Measurements from ENCODE around the gene NUDT4.
"Not testable (repeated sequence)": the region's sequence is repeated elsewhere in the genome, so short reads cannot be mapped to it uniquely, and the experiment has no call there.

Gene NUDT4

DNA sequence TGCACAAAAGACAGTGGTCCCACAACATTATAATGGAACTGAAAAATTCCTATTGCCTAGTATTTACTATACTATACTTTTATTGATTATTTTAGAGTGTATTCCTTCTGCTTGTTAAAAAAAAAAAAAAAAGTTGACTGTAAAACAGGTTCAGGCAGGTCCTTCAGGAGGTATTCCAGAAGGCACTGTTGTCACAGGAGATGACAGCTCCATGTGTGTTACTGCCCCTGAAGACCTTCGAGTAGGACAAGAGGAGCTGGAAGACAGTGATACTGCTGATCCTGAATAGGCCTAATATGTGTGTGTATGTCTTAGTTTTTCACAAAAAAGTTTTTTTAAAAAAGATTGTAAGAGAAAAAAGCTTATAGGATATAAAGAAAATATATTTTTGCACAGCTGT, 51.7 kb downstream of the NUDT4 start:
- Histone ChIP-seq H3K9ac (ENCODE audit: low read length) (no peak overlapping the region), H3K4ac (ENCODE audit: low read depth, low read length) (no peak overlapping the region), H3K79me1 (ENCODE audit: low read length) (no peaks in the 10 kb centered on the region), H3K4me1 (ENCODE audit: control insufficient read depth in 1 of 2, insufficient read depth in 2 of 2, low read length in 2 of 2) (peaks cover 2 to 3% of the 10 kb centered on the region in 2 experiments), H2BK5ac (ENCODE audit: low read depth, low read length, poor library complexity) (no peak overlapping the region), H3K27ac (ENCODE audit: low read depth, low read length) (no peak overlapping the region), H3K36me3 (ENCODE audit: control insufficient read depth in 1 of 2, insufficient read depth in 2 of 2, low read length in 2 of 2) (no peaks in the 10 kb centered on the region), H2AK5ac (ENCODE audit: low read length) (no peak overlapping the region), H4K8ac (ENCODE audit: low read depth, low read length) (no peak overlapping the region), H3K23ac (ENCODE audit: low read length) (no peak overlapping the region), H3K18ac (ENCODE audit: low read length) (no peak overlapping the region), H2BK12ac (ENCODE audit: low read length) (no peak overlapping the region), H4K12ac (ENCODE audit: low read depth, low read length) (no peak overlapping the region), H4K91ac (ENCODE audit: low read depth, low read length) (no peak overlapping the region), H3K79me2 (ENCODE audit: control insufficient read depth, insufficient read depth, low read length, poor library complexity) (peaks cover 16% of the 10 kb centered on the region), H3K9me3 (ENCODE audit: insufficient read depth, low read depth, low read length) (no peaks in the 10 kb centered on the region), H2BK120ac (ENCODE audit: insufficient read depth, low read length, poor library complexity) (no peak overlapping the region), H2AFZ (ENCODE audit: insufficient read depth, low read length, poor library complexity) (no peak overlapping the region), H3K4me3 (ENCODE audit: low read depth, low read length) (no peak overlapping the region), H3K14ac (ENCODE audit: low read length) (no peak overlapping the region), H3K4me2 (ENCODE audit: low read length) (no peak overlapping the region), H3K27me3 (ENCODE audit: insufficient read depth, low read length) (no peaks in the 10 kb centered on the region)
- DNase-seq: no peak
- WGBS (ENCODE audit: extremely low coverage, insufficient coverage, insufficient read length): no CpG with 5 or more reads among the region's 1 CpG

DNA sequence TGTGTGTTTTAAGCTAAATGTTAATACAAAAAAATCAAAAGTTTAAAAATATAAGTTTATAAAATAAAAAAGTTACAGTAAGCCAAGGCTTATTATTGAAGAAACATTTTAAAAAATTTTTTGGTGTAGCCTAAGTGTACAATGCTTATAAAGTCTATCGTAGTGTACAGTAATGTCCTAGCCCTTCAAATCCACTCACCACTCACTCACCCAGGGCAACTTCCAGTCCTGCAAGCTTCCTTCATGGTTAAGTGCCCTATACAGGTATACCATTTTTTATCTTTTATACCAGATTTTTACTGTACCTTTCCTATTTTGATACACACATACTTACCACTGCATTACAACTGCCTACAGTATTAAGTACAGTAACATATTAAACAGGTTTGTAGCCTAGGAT, 52.1 kb downstream of the NUDT4 start:
- Histone ChIP-seq H2BK5ac (ENCODE audit: low read depth, low read length, poor library complexity) (no peak overlapping the region), H2AFZ (ENCODE audit: insufficient read depth, low read length, poor library complexity) (no peak overlapping the region), H3K27me3 (ENCODE audit: insufficient read depth, low read length) (no peaks in the 10 kb centered on the region), H3K9me3 (ENCODE audit: insufficient read depth, low read depth, low read length) (no peaks in the 10 kb centered on the region), H3K27ac (ENCODE audit: low read depth, low read length) (no peak overlapping the region), H3K9ac (ENCODE audit: low read length) (no peak overlapping the region), H2BK120ac (ENCODE audit: insufficient read depth, low read length, poor library complexity) (no peak overlapping the region), H3K79me1 (ENCODE audit: low read length) (no peaks in the 10 kb centered on the region), H4K91ac (ENCODE audit: low read depth, low read length) (no peak overlapping the region), H2AK5ac (ENCODE audit: low read length) (no peak overlapping the region), H3K4me3 (ENCODE audit: low read depth, low read length) (no peak overlapping the region), H3K4ac (ENCODE audit: low read depth, low read length) (peak overlapping the region; percentile 84), H3K4me2 (ENCODE audit: low read length) (no peak overlapping the region), H3K79me2 (ENCODE audit: control insufficient read depth, insufficient read depth, low read length, poor library complexity) (peaks cover 17% of the 10 kb centered on the region), H4K12ac (ENCODE audit: low read depth, low read length) (no peak overlapping the region), H3K23ac (ENCODE audit: low read length) (no peak overlapping the region), H2BK12ac (ENCODE audit: low read length) (no peak overlapping the region), H3K36me3 (ENCODE audit: control insufficient read depth in 1 of 2, insufficient read depth in 2 of 2, low read length in 2 of 2) (no peaks in the 10 kb centered on the region), H3K4me1 (ENCODE audit: control insufficient read depth in 1 of 2, insufficient read depth in 2 of 2, low read length in 2 of 2) (peaks cover 2 to 3% of the 10 kb centered on the region in 2 experiments), H3K14ac (ENCODE audit: low read length) (no peak overlapping the region), H4K8ac (ENCODE audit: low read depth, low read length) (no peak overlapping the region), H3K18ac (ENCODE audit: low read length) (no peak overlapping the region)
- no peak for DNase-seq
- WGBS (ENCODE audit: extremely low coverage, insufficient coverage, insufficient read length): no CpG with 5 or more reads among the region's 1 CpG

DNA sequence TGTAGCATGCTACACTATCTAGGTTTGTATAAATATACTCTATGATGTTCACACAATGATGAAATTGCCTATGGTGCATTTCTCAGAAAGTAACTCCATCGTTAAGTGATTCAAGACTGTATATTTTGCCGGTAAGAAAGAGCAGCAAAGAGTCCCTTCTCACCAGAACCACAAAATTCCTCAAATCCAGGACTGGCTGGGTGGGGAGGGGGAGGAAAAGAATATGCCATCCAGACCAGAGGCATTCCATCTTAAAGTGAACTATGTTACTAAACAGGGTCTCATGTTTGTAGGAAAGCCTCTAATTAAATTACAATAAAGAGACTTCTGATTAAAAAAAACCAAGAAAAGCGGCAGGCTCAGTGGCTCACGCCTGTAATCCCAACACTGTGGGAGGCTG, 52.6 kb downstream of the NUDT4 start:
- Histone ChIP-seq H2BK12ac (ENCODE audit: low read length) (no peak overlapping the region), H3K27me3 (ENCODE audit: insufficient read depth, low read length) (no peaks in the 10 kb centered on the region), H4K12ac (ENCODE audit: low read depth, low read length) (no peak overlapping the region), H3K23ac (ENCODE audit: low read length) (no peak overlapping the region), H3K9ac (ENCODE audit: low read length) (no peak overlapping the region), H2BK120ac (ENCODE audit: insufficient read depth, low read length, poor library complexity) (no peak overlapping the region), H4K8ac (ENCODE audit: low read depth, low read length) (no peak overlapping the region), H3K27ac (ENCODE audit: low read depth, low read length) (no peak overlapping the region), H2BK5ac (ENCODE audit: low read depth, low read length, poor library complexity) (no peak overlapping the region), H2AFZ (ENCODE audit: insufficient read depth, low read length, poor library complexity) (no peak overlapping the region), H3K9me3 (ENCODE audit: insufficient read depth, low read depth, low read length) (no peaks in the 10 kb centered on the region), H2AK5ac (ENCODE audit: low read length) (no peak overlapping the region), H3K36me3 (ENCODE audit: control insufficient read depth in 1 of 2, insufficient read depth in 2 of 2, low read length in 2 of 2) (no peaks in the 10 kb centered on the region), H3K4ac (ENCODE audit: low read depth, low read length) (no peak overlapping the region), H3K18ac (ENCODE audit: low read length) (no peak overlapping the region), H3K14ac (ENCODE audit: low read length) (no peak overlapping the region), H4K91ac (ENCODE audit: low read depth, low read length) (no peak overlapping the region), H3K4me1 (ENCODE audit: control insufficient read depth in 1 of 2, insufficient read depth in 2 of 2, low read length in 2 of 2) (peaks cover 2 to 3% of the 10 kb centered on the region in 2 experiments), H3K79me1 (ENCODE audit: low read length) (no peaks in the 10 kb centered on the region), H3K79me2 (ENCODE audit: control insufficient read depth, insufficient read depth, low read length, poor library complexity) (peaks cover 18% of the 10 kb centered on the region), H3K4me2 (ENCODE audit: low read length) (no peak overlapping the region), H3K4me3 (ENCODE audit: low read depth, low read length) (no peak overlapping the region)
- WGBS (ENCODE audit: extremely low coverage, insufficient coverage, insufficient read length): no CpG with 5 or more reads among the region's 4 CpGs
- no peak for DNase-seq

DNA sequence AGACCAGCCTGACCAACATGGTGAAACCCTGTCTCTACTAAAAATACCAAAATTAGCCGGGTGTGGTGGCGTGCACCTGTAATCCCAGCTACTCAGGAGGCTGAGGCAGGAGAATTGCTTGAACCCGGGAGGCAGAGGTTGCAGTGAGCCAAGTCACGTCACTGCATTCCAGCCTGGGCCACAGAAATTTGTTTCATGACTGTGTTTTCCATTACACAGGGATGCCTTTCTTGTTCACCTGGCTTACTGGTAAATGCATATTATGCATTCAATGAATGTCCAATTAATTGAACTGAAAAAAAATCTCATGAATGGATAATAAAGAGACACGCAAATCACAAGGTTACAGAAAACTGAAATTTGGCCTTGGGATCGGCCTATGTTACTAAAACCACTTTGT, 54.3 kb downstream of the NUDT4 start:
- not testable (repeated sequence) for H2BK120ac ChIP-seq (ENCODE audit: insufficient read depth, low read length, poor library complexity); H3K4me2 ChIP-seq (ENCODE audit: low read length); H3K4me1 ChIP-seq (ENCODE audit: control insufficient read depth in 1 of 2, insufficient read depth in 2 of 2, low read length in 2 of 2); H3K9ac ChIP-seq (ENCODE audit: low read length); H3K36me3 ChIP-seq (ENCODE audit: control insufficient read depth in 1 of 2, insufficient read depth in 2 of 2, low read length in 2 of 2); H3K9me3 ChIP-seq (ENCODE audit: insufficient read depth, low read depth, low read length); H2AK5ac ChIP-seq (ENCODE audit: low read length); H4K91ac ChIP-seq (ENCODE audit: low read depth, low read length); H2BK12ac ChIP-seq (ENCODE audit: low read length); H2AFZ ChIP-seq (ENCODE audit: insufficient read depth, low read length, poor library complexity); H4K8ac ChIP-seq (ENCODE audit: low read depth, low read length); H2BK5ac ChIP-seq (ENCODE audit: low read depth, low read length, poor library complexity); H3K23ac ChIP-seq (ENCODE audit: low read length); H4K12ac ChIP-seq (ENCODE audit: low read depth, low read length); H3K27me3 ChIP-seq (ENCODE audit: insufficient read depth, low read length); H3K27ac ChIP-seq (ENCODE audit: low read depth, low read length); H3K18ac ChIP-seq (ENCODE audit: low read length); H3K4me3 ChIP-seq (ENCODE audit: low read depth, low read length); H3K14ac ChIP-seq (ENCODE audit: low read length); H3K79me1 ChIP-seq (ENCODE audit: low read length)
- no CpG with 5 or more reads among the region's 6 CpGs for WGBS (ENCODE audit: extremely low coverage, insufficient coverage, insufficient read length)
- H3K79me2 ChIP-seq (ENCODE audit: control insufficient read depth, insufficient read depth, low read length, poor library complexity): peaks cover 17% of the 10 kb centered on the region
- H3K4ac ChIP-seq (ENCODE audit: low read depth, low read length): peak overlapping the region; percentile 97
- DNase-seq: peak; percentile 52 to 70
